Mesodermal cell (in vitro differentiated cells): Measurements from ENCODE around the gene TMEM190.

Experiments
- H3K27ac ChIP-seq: 2 replicates; pipeline ENCODE4 v1.7.0; 2013; ENCODE audit warnings: mild to moderate bottlenecking, low read depth, low read length, moderate library complexity; ENCODE audit not compliant: severe bottlenecking
- H3K36me3 ChIP-seq: 2 replicates; pipeline ENCODE4 v1.7.1; 2013; ENCODE audit warnings: mild to moderate bottlenecking, low read length, moderate library complexity; ENCODE audit not compliant: control insufficient read depth, insufficient read depth
- H3K4me1 ChIP-seq: one replicate; pipeline ENCODE4 v1.7.1; 2013; ENCODE audit warnings: mild to moderate bottlenecking, low read length; ENCODE audit not compliant: insufficient read depth, control insufficient read depth, poor library complexity, severe bottlenecking
- H3K4me3 ChIP-seq: 2 replicates; pipeline ENCODE4 v1.7.0; 2013; ENCODE audit warnings: low read length, control low read depth, mild to moderate bottlenecking; ENCODE audit not compliant: insufficient read depth, poor library complexity, severe bottlenecking; ENCODE audit errors: extremely low read depth
- H3K9me3 ChIP-seq: 2 replicates; pipeline ENCODE4 v1.7.1; 2013; ENCODE audit warnings: mild to moderate bottlenecking, low read length, moderate library complexity; ENCODE audit not compliant: control insufficient read depth
- WGBS, 2 experiments: methylation state at CpG; one replicate each; pipeline ENCODE4 v1.1.5; 2013; ENCODE audit warnings: missing lambda C conversion rate in 2 of 2; ENCODE audit not compliant: insufficient coverage in 2 of 2; 5-methylcytosine and 5-hydroxymethylcytosine counted together

The TMEM190 gene

DNA sequence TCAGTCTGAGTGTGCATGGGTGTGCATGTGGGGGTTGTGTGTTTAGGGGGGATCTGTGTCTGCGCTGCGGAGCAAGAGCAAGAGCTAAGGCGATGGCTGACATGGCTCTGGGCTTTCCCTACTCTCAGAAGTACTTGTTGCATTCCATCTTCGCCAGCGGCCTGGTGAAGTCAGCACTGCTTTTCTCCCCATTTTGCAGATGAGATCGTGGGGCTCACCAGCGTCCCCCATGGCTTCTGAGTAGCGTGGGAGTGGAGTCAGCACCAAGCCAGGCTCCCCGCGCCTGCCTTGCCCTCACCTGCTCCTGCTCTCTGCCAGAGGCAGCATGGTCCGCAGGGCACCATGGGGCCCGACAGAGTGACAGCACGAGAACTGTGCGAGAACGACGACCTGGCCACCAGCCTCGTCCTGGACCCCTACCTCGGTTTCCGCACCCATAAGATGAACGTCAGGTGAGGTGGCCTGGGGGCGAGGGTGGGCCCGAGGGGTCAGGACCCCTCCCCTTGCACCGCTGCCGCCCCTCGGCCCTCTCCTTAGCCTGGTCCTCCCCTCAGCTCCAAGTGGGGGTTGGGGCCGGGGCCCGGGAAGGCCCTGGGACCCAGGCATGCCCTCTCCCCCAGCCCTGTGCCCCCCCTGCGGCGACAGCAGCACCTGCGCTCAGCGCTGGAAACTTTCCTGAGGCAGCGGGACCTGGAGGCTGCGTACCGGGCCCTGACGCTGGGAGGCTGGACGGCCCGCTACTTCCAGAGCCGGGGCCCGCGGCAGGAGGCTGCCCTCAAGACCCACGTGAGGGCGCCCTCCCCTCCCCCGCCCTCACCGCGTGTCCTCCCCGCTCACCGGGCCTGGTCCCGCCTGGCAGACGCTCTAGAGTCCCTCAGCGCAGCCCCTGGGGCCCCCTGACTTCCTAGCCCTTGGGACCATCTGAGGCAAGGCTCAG, 34.8 kb upstream of the TMEM190 start:
- WGBS, 2 experiments, result 87 to 91% methylated on average over 40 to 47 of the region's 50 CpGs
- H3K9me3 ChIP-seq, result no peaks in the 10 kb centered on the region
- no peak overlapping the region for H3K27ac ChIP-seq
- peaks cover 12% of the 10 kb centered on the region for H3K4me1 ChIP-seq
- H3K4me3 ChIP-seq, result peak overlapping the region; percentile 77
- peaks cover 37% of the 10 kb centered on the region for H3K36me3 ChIP-seq

DNA sequence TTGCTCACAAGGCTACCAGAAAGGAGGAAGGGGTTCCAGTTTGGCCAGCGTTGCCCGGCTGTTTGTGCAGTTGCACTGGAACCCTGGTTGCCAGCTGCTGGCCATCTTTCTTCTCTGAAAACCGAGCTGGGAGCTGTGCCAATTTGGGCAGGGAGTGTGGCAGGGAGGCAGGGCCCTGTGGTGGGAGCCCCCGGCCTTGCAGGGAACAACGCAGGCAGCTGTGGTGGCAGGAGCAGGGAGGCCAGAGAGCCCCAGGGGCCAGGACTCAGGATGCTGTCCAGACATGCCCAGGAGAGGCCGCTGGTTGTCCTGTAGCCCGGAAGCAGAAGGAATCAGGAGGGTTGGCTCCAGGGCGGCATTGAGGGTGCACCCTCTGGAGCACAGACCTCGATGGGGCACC, 32.2 kb upstream of the TMEM190 start:
- H3K4me3 ChIP-seq, result no peak overlapping the region
- no peak overlapping the region for H3K27ac ChIP-seq
- whole genome bisulfite sequencing, 2 experiments, result 97 to 100% methylated on average over 6 to 8 of the region's 9 CpGs
- H3K4me1 ChIP-seq, result peaks cover 25% of the 10 kb centered on the region
- no peaks in the 10 kb centered on the region for H3K9me3 ChIP-seq
- H3K36me3 ChIP-seq, result peaks cover 47% of the 10 kb centered on the region

- WGBS, 2 experiments, result 91 to 96% methylated on average over 18 to 22 of the region's 22 CpGs
- Histone ChIP-seq H3K36me3 (peaks cover 52% of the 10 kb centered on the region), H3K27ac (no peak overlapping the region)
These were observed 31.4 kb upstream of the TMEM190 start for GRCh38 chr19:55345101-55345817.

DNA sequence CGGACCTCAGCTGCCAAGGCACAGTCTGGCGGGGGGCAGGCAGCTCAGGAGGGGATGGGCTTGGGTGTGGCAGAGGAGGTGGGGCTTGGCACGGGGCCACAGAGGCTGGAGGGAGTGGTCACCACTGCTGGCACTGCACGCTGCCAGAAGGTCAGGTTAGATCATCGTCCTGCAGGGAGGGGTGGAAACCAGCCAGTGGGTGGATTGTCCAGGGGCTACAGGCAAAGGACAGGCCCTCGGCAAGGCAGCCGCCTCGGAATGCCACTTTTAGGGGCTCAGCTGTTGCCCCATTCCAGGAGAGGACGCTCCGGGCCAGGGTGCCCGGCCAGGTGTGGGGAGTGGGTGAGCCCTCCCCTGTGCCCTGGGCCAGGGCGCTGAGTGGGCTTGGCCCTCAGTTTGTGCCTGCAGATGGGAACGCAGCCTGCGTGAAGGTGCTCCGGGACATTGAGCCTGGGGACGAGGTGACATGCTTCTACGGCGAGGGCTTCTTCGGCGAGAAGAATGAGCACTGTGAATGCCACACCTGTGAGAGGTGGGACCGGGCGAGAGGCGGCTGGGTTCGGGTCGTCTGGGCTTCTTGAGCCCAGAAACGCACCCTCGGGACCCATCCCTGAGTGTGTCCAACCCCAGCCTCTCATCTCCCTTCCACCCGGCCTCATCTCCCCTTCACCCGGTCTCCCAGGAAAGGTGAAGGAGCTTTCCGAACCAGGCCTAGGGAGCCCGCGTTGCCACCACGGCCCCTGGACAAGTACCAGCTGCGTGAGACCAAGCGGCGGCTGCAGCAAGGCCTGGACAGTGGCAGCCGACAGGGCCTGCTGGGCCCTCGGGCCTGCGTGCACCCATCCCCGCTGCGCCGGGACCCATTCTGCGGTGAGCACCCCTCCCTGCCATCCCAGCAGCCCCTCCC, 30.6 kb upstream of the TMEM190 start:
- Histone ChIP-seq H3K4me1 (peaks cover 25% of the 10 kb centered on the region), H3K27ac (no peak overlapping the region), H3K36me3 (peaks cover 52% of the 10 kb centered on the region), H3K4me3 (no peak overlapping the region), H3K9me3 (no peaks in the 10 kb centered on the region)
- 92 to 94% methylated on average over 36 to 40 of the region's 43 CpGs for WGBS, 2 experiments

More at GRCh38 chr19:55345101-55345817, 31.4 kb upstream of the TMEM190 start:
- H3K9me3 ChIP-seq, result no peaks in the 10 kb centered on the region
- peaks cover 25% of the 10 kb centered on the region for H3K4me1 ChIP-seq
- no peak overlapping the region for H3K4me3 ChIP-seq

- no peak overlapping the region for H3K27ac ChIP-seq
- H3K36me3 ChIP-seq, result peaks cover 49% of the 10 kb centered on the region
- H3K4me1 ChIP-seq, result peaks cover 21% of the 10 kb centered on the region
- no peak overlapping the region for H3K4me3 ChIP-seq
- 93 to 94% methylated on average over 25 to 35 of the region's 41 CpGs for WGBS, 2 experiments
- no peaks in the 10 kb centered on the region for H3K9me3 ChIP-seq
These were observed 29.7 kb upstream of the TMEM190 start for GRCh38 chr19:55346725-55347441.

- Histone ChIP-seq H3K36me3 (peaks cover 42% of the 10 kb centered on the region), H3K9me3 (no peaks in the 10 kb centered on the region), H3K27ac (no peak overlapping the region), H3K4me3 (no peak overlapping the region), H3K4me1 (peaks cover 21% of the 10 kb centered on the region)
- 80 to 85% methylated on average over 1 to 5 of the region's 10 CpGs for WGBS, 2 experiments
These were observed 29.1 kb upstream of the TMEM190 start for GRCh38 chr19:55347442-55348009.

GRCh38 chr19:55348317-55349034, 28.1 kb upstream of the TMEM190 start:
- peak overlapping the region; percentile 23 for H3K27ac ChIP-seq
- no peaks in the 10 kb centered on the region for H3K9me3 ChIP-seq
- no peak overlapping the region for H3K4me3 ChIP-seq
- 29 to 37% methylated on average over 14 to 15 of the region's 22 CpGs for WGBS, 2 experiments
- peaks cover 23% of the 10 kb centered on the region for H3K4me1 ChIP-seq
- H3K36me3 ChIP-seq, result peaks cover 33% of the 10 kb centered on the region

GRCh38 chr19:55350620-55351315, 25.9 kb upstream of the TMEM190 start:
- Histone ChIP-seq H3K36me3 (peaks cover 16% of the 10 kb centered on the region), H3K4me3 (no peak overlapping the region), H3K4me1 (peaks cover 17% of the 10 kb centered on the region), H3K9me3 (no peaks in the 10 kb centered on the region), H3K27ac (no peak overlapping the region)
- WGBS, 2 experiments, result 92 to 95% methylated on average over 9 to 11 of the region's 11 CpGs

DNA sequence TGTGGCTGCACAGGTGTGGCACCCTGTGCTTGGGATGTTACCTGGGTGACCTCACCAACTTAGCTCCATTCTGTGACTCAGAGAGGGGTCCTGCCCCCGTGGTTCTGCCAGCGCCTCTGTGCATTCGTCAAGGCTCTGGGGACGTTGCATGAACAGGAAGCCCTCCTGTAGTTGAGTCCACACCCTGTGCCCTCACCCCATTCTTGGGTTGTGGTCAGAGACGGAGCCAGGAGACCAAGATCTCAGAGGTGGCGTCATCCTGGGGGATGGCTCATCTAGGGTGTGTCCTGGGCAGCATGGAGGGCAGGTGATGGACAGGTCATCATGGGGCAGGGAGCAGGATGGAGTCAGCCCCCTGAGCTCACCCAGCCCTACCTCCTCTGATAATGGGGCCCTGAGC, 24.6 kb upstream of the TMEM190 start:
- H3K4me1 ChIP-seq, result peaks cover 17% of the 10 kb centered on the region
- WGBS, 2 experiments, result 78 to 92% methylated on average over 5 to 6 of the region's 6 CpGs
- H3K9me3 ChIP-seq, result no peaks in the 10 kb centered on the region
- H3K4me3 ChIP-seq, result no peak overlapping the region
- H3K27ac ChIP-seq, result no peak overlapping the region
- peaks cover 13% of the 10 kb centered on the region for H3K36me3 ChIP-seq
